ENCODE measurements around the gene FAXDC2.

GRCh38 chr5:154895606-154896561 is 45.5 kb upstream of the FAXDC2 start:
- TF ChIP-seq CTCF (IDR thresholded peaks at IDR 0.05; ENCODE audit: insufficient read depth, low read length) (no peak), POLR2AphosphoS5 (IDR thresholded peaks at IDR 0.05; ENCODE audit: low read depth) (no peak), GABPA (IDR thresholded peaks at IDR 0.05; ENCODE audit: low read depth) (no peak), SPI1 (IDR thresholded peaks at IDR 0.05; ENCODE audit: borderline replicate concordance, low read depth) (no peak)
- TF ChIP-seq, protein P1, sequence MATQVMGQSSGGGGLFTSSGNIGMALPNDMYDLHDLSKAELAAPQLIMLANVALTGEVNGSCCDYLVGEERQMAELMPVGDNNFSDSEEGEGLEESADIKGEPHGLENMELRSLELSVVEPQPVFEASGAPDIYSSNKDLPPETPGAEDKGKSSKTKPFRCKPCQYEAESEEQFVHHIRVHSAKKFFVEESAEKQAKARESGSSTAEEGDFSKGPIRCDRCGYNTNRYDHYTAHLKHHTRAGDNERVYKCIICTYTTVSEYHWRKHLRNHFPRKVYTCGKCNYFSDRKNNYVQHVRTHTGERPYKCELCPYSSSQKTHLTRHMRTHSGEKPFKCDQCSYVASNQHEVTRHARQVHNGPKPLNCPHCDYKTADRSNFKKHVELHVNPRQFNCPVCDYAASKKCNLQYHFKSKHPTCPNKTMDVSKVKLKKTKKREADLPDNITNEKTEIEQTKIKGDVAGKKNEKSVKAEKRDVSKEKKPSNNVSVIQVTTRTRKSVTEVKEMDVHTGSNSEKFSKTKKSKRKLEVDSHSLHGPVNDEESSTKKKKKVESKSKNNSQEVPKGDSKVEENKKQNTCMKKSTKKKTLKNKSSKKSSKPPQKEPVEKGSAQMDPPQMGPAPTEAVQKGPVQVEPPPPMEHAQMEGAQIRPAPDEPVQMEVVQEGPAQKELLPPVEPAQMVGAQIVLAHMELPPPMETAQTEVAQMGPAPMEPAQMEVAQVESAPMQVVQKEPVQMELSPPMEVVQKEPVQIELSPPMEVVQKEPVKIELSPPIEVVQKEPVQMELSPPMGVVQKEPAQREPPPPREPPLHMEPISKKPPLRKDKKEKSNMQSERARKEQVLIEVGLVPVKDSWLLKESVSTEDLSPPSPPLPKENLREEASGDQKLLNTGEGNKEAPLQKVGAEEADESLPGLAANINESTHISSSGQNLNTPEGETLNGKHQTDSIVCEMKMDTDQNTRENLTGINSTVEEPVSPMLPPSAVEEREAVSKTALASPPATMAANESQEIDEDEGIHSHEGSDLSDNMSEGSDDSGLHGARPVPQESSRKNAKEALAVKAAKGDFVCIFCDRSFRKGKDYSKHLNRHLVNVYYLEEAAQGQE (IDR thresholded peaks at IDR 0.05; ENCODE audit: insufficient replicate concordance, low read depth) = no peak

Data from HL-60 (cell line).